Stimulated activated CD4-positive, alpha-beta T cell treated with anti-CD3 and anti-CD28 coated beads, TNF-alpha, amount 100 ng/mL, for 24 hours (primary cell): ENCODE data around the gene KRT76.
"Not testable (repeated sequence)": the region's sequence is repeated elsewhere in the genome, so short reads cannot be mapped to it uniquely, and the experiment has no call there.

Experiments
- DNase-seq, 3 experiments: peaks; one replicate each; pipeline ENCODE4 v3.0.0-alpha.2; 2020; ENCODE audit warnings: low read depth in 3 of 3

Gene KRT76

DNA sequence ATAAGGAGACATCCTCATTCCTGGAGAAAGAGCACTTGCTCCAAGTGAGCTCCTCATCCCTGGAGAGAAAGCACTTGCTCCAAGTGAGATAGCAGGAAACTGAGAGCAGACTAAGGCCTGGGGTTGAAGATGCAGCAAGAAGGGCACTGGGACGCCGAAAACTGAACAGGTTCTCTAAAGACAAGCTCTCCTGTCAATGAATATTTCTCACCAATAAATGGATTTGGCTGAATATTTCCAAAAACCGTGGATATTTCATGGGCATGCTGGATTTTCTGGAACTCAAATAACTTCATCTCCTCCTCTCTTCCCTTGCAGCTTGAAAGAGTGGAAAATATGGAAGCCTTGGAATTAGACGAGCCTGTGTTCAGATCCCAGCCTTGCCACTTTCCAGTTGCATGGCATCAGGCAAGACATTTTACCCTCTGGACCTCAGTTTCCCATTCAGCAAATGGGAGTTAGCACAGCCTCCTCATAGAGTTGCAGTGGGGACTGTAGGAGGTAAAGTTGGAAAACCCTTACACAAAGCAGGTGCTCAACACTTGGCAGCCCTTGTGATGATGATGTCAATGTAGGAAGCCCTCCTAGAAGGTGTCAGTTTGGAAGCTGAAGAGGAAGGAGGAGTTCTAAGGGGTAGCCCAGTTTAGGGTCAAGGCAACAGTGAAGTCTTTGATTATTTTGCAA is 4.4 kb upstream of the KRT76 start:
- no peak for DNase-seq

DNA sequence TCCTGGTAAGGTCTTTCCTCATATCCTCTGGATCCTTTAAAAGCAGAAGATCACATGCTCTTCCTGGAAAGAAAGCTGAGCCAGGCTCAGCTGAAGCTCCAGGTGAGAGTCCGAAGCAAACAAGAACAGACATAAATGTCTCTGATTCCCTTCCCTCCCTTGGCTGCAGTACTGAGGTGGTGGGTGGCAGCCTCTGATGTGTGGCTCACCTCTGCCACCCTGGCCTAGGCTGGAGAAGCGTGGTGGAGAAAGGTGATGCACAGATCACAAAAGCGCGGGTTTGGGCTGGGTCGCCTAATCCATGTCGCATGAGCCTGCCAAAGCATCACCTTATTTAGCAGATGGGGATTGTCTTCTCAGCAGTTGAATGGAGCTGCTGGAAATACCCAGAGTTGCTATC is 2.8 kb upstream of the KRT76 start:
- DNase-seq, result no peak

DNA sequence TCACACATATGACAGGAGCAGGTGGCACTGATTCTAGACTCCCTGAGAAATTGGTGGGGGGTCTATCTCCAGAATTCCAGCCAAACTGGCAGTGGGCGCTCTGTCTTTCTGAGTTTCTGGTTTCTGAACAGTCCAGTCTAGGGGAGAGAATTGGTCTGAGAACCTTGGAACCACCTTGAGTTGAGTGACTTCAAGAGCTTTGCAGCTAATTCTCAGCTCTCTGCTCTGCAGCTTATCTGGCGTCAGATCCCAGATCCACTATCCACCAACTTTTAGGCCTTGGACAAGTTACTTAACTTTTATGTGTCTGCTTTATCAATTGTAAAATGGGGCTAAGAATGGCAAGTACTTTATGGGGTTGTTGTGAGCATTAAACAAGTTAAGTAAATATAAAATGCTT is 1.7 kb upstream of the KRT76 start:
- DNase-seq, result no peak

DNA sequence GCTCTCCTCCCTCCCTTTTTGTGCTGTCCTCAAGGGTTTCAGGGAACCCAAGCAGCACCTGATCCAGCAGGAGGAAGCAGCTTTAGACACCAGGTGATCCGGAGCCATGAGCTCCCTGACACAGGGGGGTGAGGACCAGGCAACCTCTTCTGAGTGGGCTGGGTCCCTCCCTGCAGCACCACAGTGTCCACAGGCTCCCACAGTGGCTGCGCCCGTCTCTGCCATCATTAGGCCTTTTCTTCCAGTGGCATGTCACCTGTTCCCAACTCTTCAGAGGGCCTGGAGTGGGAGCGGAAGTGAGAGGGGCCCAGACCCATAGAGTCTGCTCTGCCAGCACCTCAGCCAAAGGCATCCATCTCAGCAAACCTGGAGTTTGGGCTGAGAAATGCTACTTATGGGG is 421 bp upstream of the KRT76 start:
- no peak for DNase-seq

DNA sequence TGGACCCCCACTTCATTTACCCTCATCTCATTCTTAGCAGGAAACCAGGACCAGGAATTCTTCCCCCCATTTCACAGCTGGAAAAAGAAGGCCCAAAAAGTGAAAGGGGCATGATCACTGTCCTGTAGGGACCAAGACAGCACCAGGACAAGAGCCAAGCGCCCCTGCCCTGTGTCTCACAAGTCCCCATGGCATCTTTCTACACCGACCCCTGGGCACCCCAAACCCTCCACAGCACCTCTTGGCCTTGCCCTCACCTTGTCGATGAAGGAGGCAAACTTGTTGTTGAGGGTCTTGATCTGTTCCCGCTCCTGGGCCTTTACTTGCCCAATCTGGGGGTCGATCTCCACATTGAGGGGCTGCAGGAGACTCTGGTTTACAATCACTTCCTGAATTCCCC is 710 bp downstream of the KRT76 start:
- no peak for DNase-seq

DNA sequence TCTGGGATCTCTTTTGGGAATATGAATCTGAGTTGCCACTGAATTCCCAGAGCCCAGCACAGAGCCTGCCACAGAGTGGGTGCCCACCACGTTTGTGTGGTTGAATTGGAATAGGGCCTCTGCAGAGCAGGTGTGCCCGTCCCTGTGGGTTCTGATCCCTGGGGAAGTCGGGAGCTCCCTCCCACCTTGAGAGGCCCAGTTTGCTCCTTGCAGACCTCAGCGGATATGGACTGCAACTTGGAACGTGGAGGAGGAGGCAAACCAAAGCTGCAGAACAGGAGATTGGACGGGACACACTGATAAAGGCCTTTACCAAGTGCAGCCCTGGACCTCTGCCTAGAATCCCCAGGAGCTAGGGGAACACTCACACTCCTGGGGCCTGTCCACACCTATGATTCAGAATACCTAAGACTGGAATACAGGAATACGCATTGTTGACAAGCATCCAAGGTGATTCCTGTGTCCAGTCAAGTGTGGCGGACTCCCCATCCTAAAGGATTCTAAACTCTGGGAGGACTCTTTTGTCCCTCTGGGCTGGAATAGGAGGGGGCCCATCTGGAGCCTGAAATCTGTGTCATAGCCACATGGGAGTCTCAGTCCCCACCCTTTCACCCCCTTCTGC is 2.4 kb downstream of the KRT76 start:
- DNase-seq, result no peak

DNA sequence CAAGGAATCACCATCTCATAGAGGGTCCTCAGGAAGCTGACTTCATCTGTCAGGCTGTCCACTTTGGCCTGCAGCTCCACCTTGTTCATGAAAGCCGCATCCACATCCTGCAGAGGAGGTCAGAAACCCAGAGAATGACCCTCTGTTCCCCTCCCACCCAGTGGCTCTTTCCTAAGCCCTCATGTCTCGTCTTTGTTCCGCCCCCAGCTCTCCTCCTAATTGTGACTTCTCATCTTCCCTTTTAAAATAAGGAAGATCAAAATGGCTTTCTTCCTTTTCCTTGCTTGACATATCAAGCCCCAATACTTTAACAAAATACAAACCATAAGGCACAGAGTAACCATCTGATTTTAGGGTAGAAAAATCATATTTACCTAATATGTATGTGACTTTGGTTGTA is 4.4 kb downstream of the KRT76 start:
- no peak for DNase-seq

DNA sequence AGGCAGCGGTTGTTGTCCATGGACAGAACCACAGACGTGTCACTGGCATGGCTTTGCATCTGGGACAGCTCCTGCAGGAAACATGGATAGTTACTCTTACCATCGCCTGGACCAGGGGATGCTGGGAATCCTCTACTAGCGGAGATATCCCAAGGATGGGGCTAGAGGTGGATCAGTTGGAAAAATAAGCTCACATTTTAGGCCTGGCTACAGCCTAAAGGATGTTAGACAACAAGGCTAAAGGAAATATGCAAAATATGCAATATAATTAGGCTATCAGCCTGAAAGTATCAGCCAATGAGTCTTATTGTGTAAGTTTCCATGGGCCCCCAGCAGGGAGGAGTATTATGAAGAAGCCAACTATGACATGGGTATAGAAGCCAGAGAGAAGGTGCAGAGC is 5.0 kb downstream of the KRT76 start:
- no peak for DNase-seq

DNA sequence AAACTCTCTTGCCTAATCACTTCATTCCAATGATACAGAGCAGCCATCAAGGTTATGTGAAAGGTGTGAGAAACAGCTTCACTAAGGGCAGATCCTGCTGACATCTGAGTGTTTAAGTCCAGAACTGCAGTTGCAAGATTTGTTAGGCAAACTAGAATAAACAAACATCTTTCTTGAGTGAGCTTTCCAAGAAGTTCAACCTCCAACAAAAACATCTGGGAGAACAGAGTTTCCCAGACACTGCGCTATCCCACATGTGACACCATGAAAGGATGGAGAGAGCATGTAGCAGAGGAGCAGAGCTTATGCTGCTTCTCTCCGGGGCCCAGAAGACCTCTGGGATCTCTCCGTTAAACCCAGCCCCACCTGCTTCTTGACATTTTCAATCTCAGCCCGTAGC is 5.6 kb downstream of the KRT76 start:
- no peak for DNase-seq

DNA sequence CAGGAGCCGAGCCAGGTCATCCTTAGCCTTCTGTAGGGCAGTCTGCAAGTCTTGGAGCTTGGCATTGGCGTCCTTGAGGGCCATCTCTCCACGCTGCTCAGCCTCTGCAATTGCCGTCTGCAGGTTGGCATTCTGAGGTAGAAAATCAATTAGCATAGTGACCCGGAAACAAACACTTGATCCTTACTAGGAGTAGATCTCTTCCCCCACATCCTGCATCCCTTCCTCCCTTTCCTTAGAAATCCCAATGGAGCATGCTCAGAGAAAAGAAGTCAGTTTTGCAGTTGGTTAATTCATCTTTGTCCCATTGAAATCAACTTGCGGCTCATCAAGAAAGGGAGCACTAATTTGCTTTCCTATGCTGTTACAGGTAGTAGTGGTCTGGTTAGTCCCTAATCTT is 6.1 kb downstream of the KRT76 start:
- no peak for DNase-seq

DNA sequence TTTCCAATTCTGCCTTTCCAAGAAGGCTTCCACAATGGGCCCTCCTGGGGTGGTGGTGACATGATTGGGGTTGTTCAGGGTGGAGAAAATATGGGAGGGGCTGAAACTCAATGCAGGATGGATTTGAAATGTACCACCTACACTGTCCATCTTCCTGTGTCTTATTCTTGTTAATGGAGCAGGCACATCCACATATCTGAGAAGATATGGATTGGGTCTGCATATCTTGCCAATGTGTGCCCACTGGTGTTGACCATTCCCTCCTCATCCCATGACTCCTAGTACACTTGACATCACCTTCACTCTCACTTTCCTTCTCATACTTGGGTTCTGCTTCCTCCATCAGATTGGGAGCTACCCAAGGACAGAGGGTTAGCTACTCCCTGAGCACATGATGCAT is 7.2 kb downstream of the KRT76 start:
- DNase-seq, result no peak

DNA sequence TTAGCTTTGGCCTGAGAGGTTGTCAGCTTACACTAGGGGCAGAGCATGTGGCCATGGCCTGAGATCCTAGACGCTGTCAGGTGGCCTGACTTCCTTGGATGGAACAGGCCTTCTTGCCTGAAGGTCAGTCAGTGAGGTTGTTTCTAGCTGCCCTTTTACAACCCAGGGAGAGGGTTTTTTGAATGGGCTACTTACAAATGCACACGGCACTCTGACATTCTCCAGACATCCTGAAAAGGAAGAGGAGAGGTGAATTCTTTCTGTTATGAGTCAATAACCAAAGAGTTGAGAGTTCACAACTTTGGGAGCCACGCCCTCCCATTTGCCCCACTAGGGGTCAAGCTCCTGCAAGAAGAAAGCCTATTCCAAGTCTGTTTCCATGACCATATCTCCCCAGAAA is 7.8 kb downstream of the KRT76 start:
- DNase-seq, result no peak

DNA sequence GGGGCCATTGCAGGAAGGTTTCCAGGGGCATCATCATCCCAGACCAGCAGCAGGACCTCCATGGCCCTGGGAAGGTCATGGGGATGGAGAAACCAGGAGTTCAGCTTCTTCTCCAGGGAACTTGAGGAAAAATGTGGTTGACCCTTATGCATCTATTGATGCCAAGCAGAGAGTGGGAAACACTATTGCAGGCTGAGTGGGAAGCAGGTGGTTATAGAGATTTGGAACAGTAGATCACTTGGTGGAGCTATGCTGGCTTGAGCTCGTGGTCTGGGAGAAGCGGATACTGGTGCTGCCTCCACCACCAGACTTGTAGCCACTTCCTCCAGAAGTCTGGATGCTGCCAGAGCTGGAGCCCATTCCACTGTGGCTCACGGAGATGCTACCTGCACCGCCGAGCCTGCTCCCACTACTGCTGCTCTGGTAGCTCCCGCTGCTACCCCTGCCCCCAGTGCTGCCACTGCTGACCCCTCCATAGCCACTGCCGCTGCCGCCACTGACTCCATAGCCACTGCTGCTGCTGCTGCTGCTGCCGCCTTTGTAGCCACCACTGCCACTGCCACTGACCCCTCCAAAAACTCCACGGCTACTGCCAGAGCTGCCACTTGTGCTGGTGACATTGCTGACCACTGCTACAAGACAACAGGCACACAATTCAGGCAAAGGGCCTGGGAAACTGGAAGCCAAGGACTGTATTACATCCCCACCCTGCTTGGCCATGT is 8.5 kb downstream of the KRT76 start:
- DNase-seq, result no peak

DNA sequence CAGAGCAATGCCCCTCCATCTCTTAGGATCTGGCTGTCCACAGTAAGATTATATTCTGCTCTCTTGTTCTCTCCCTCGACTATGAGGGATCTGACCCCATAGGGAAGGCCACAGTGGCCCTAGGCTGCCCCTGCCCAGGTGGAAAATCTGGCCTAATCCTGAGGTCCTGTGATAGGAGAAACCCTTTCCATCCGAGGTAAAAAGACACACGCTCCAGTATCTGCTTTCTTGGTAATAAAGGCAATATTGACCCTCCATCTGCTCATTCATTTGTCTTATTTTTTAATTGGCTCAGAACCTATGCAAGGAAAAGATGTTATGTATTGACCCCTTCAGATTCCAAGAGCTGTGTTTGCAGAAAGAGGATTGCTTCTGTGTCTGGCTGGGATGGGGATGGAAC is 9.7 kb downstream of the KRT76 start:
- no peak for DNase-seq

DNA sequence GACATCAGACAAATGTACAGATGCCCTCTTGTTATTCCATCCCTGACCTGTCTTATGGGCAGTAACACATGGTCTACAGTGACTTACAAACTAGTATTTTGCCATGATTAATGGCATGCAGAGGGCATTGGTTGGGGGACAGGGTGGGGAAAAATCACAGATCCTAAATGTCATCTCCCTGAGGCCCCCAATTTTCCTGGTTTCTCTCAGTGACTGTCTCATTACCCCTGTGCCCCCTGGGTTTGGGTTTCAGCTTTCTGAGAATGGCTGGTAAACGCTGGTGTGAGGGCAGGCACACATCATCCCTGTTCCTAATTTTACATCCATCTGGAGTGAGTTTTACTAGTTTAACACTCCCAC is 10.1 kb downstream of the KRT76 start:
- no peak for DNase-seq

DNA sequence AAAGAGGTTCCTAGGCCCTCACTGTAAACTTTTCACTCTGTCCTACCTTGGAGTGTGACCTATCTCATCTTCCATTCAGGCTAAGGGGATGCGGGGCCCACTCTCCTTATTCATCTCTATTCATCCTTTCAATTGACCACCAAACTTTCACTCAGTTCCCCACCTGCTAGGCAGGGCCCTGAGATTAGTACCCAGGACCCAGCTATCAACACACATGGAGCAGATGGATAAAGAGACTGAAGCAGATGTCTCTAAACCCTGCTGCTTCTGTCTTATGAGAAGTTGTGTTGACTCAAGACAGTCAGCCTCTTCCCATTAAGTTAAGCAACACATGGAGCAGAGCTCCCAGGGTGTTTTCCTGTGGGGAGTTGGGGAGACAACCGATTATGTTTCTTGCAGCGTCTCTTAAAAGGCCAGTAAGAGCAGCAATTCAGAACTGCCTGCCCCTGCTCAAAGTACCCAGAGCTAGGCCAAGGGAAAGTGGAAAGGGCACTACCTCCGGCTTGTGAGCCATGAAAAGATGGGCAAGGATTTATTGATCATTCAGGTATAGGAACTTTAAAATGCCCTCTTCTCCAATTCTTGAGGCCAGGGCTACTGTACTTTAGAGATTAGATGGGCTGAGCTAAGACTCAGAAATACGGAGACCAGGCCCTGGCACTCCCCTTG is 10.7 kb downstream of the KRT76 start:
- DNase-seq, result no peak

DNA sequence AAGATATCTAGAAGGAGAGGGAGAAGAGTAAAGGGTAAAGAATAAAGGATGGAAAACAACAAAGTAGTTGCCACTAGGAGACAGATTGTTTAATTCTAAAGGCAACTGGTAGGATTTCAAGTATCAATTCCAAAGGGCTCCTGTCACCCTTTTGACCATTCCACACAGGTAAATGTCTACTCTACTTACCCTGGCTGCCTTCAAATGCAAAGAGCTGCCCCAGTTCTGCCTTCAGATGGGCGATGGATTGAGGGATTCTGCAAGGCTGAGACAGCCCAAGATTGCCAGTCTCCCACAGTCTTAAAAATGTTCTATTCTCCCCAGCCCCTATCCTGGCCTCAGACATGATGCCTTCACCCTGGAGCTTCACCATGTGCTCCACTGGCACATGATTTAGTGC is 11.4 kb downstream of the KRT76 start:
- DNase-seq, result no peak

DNA sequence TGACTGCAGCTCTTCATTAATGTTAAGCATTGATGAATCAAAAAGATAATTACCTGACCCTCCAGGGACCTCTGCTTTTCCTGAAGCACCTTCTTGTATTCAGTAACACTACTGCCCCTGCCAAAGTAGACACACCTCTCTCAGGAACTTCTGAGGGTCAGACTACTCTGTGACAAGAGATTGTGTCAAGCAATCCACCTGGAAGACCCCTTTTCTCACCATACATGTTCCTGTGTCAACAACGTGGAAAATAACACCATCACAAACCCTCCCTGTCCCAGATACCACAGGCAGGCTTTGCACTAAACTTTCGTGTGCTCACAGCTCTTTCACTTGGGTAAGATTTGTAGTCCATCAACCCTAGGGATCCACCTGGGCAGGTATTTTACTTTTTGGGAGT is 13.2 kb downstream of the KRT76 start:
- no peak for DNase-seq

DNA sequence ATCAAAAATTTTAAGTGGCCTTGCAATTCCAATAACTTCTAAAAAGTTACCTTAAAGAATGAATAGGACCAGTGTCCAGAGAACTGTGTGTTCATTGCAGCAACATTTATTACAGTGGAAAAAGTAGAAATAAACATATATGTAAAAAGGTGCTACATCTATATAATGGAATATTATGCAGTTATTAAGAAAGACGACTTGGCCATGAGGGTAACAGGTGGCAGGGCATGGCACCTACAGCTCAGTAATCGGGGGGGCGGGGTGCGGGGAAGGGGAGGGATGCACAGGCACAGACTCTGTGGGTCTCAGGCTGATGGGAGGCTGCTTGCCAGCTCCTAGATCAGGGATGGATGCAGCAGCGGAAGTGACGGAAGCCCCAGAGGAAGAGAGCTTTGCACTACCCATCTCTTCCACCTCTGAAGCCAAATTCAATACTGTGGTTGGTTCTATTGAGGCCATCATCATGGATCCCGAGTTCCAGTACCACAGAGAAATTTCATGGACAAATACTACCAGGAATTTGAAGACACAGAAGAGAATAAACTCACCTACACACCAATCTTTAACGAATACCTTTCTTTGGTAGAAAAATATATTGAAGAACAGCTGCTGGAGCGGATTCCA is 14.0 kb downstream of the KRT76 start:
- no peak for DNase-seq

DNA sequence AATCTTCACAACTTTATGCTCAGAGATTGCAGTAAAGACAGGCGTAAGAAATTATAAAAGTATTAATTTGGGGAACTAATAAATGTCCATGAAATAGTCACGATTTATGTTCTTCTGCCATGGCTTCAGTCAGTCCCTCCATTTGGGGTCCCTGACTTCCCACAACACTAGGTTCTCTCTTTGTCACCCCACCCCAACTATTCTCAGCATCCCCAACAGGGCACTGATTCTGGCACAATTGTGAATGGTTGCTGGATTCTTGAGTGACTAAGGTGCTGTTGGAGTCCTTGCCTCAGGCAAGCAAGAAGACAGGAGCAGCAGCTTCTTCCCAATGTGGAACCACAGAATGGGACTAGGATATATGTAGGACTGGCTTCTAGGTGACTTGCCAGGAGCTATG is 15.3 kb downstream of the KRT76 start:
- no peak for DNase-seq

DNA sequence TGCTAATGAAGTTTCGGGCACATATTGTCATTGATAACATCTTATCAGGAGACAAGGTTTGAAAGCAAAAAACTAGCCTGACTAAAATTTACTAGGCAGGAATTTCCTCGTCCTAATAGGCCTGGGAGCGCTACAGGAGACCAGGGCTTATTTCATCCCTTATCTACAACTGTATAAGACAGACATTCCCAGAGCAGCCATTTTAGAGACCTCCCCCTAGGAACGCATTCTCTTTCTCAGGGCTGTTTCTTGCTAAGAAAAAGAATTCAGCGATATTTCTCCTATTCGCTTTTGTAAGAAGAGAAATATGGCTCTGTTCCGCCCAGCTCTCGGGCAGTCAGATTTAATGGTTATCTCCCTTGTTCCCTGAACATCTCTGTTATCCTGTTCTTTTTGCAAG is 15.9 kb downstream of the KRT76 start:
- DNase-seq, result not testable (repeated sequence)

DNA sequence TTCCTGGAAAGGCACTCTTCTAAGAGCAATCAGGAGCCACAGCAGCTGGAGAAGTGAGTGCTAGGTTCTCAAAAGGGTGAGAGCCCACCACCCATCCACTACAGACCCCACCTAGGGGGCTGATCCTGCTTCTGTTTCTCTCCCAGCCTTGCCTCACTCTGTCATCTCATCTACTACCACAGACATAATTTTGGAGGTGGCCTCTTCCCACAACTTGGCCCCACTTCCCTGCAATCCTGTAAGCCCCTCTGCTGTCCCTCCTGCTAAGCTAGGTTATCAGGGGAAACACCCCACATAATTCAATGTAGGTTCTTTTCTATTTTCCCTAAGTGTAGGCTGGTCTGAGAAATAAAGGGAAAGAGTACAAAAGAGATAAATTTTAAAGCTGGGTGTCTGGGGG is 16.5 kb downstream of the KRT76 start:
- DNase-seq, result no peak

DNA sequence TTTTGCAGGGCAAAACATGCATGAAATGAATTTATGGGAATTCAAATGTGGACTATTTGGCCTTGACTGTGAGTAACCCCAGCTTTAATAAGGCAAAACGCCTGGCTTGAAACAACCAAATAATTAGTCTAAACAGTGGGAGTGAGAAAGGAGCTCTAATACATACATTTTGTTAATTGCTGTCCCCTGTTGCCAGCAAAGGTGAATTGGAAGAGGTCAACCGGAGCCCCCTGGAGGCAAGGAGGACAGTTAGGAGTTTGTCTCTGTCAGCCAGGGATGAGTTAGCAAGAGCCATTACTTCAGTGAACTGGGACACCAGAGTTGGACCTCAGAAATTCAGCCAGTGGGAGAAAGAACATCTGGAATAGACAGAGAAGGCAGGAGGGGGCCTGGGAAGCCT is 17.4 kb downstream of the KRT76 start:
- no peak for DNase-seq
